Sigmoid colon (tissue), 4 donors: ENCODE measurements around the gene RRP1.

Experiments used
- CTCF ChIP-seq, 4 experiments: fragments of 450-650 bp in 3 of 4; fragments of 200-600 bp in 1 of 4; IDR thresholded peaks; one replicate each; pipeline ENCODE4 v1.5.1; 2016 to 2019; ENCODE audit warnings: antibody characterized with exemption in 4 of 4, mild to moderate bottlenecking in 3 of 4, moderate library complexity in 2 of 4
- POLR2A ChIP-seq, 2 donors: fragments of 450-650 bp; IDR thresholded peaks; one replicate each; pipeline ENCODE4 v1.6.1; 2016; ENCODE audit warnings: antibody characterized with exemption in 2 of 2, mild to moderate bottlenecking in 2 of 2, moderate library complexity in 2 of 2
- POLR2AphosphoS5 ChIP-seq, 4 donors: sonication (generic); formaldehyde crosslinking; IDR thresholded peaks; one replicate each; pipeline ENCODE4 v1.6.1; 2017; ENCODE audit warnings: antibody characterized with exemption in 4 of 4

GRCh38 chr21:43778469-43779335 lies 10.7 kb upstream of the RRP1 start:
- no peak for TF ChIP-seq CTCF (IDR thresholded peaks at IDR 0.05)
- TF ChIP-seq POLR2AphosphoS5 (IDR thresholded peaks at IDR 0.05): no peak
- TF ChIP-seq POLR2A (IDR thresholded peaks at IDR 0.05): no peak
